Endothelial cell of umbilical vein (primary cell): Measurements from ENCODE around the gene INSM2.

Experiments used
- MYC ChIP-seq: IDR thresholded peaks from one replicate; pipeline ENCODE4 v1.6.1; 2011; ENCODE audit warnings: mild to moderate bottlenecking, low read depth, low read length
- TF ChIP-seq, protein P1 (sequence below), 2 donors: IDR thresholded peaks; 1 replicate in 1 of 2; 2 replicates in 1 of 2; pipeline ENCODE4 v1.5.1; 2011; ENCODE audit warnings: low read length in 2 of 2, mild to moderate bottlenecking in 2 of 2, moderate library complexity in 2 of 2, control low read depth in 1 of 2, inconsistent platforms in 1 of 2, low read depth in 1 of 2; ENCODE audit not compliant: insufficient read depth in 1 of 2; ENCODE audit errors: extremely low read depth in 1 of 2

DNA sequence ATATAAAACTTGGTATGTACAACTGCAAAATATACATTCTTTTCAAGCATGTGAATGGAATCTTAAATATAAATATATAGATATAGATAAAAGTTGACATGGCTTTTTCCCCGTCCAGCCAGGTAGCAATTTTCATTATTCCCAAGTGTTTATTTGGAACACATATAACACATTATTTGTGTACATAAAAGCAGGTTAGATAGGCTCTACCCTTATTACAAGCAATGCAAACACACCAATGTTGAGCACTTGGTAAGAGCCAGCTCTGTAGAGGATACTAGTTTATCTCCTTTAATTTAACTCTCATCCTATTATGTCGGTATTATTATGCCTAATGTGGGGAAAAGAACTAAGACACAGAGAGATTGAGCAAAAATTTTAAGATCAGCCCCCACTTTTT lies 7.0 kb upstream of the INSM2 start:
- no peak for TF ChIP-seq MYC
- TF ChIP-seq, protein P1, sequence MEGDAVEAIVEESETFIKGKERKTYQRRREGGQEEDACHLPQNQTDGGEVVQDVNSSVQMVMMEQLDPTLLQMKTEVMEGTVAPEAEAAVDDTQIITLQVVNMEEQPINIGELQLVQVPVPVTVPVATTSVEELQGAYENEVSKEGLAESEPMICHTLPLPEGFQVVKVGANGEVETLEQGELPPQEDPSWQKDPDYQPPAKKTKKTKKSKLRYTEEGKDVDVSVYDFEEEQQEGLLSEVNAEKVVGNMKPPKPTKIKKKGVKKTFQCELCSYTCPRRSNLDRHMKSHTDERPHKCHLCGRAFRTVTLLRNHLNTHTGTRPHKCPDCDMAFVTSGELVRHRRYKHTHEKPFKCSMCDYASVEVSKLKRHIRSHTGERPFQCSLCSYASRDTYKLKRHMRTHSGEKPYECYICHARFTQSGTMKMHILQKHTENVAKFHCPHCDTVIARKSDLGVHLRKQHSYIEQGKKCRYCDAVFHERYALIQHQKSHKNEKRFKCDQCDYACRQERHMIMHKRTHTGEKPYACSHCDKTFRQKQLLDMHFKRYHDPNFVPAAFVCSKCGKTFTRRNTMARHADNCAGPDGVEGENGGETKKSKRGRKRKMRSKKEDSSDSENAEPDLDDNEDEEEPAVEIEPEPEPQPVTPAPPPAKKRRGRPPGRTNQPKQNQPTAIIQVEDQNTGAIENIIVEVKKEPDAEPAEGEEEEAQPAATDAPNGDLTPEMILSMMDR (IDR thresholded peaks at IDR 0.05; ENCODE audit: extremely low read depth in 1 of 2, insufficient read depth in 1 of 2, low read depth in 1 of 2, low read length in 2 of 2) = no peak
